HepG2 (cell line): ENCODE data around the gene HDAC4. TPM values are rescaled to one million over a fixed set of nuclear protein-coding genes. Genes with fewer than 3 reads are reported as not detected.
A peak's percentile ranks its signal among the peaks of the same experiment; 100 is the strongest.

Source experiments
- ATAC-seq: fragments of 200-7000 bp; cut with Tn5 transposase; 3 replicates; pipeline ENCODE4 v1.9.1; 2020; ENCODE audit warnings: mild to moderate bottlenecking, moderate library complexity
- BruUV-seq: library from RNA; stranded (reverse); fragments of 400-500 nt; replicated peaks from 2 replicates; lab custom pipeline; 2021; lab: Mats Ljungman, UMichigan
- CTCF ChIA-PET: fragments of 300-600 bp; formaldehyde crosslinking; extraction: SDS; loops from one replicate; lab custom pipeline; 2021; ENCODE audit warnings: low total read pairs, inconsistent platforms, low intra/inter-chr PET ratio; lab: Yijun Ruan, JAX
- POLR2A ChIA-PET: fragments of 350-600 bp; sonication (Branson Sonifier 250); formaldehyde crosslinking; loops from one replicate; lab custom pipeline; 2020; ENCODE audit warnings: antibody characterized with exemption, inconsistent platforms; lab: Yijun Ruan, JAX
- DNase-seq: peaks from one replicate; pipeline ENCODE4 v3.0.0-alpha.2; 2015; ENCODE audit warnings: low spot score
- FAIRE-seq: peaks from 3 replicates; lab custom pipeline; 2011; peaks lifted over from hg19 to GRCh38; lab: Jason Lieb, UNC
- H2AFZ ChIP-seq: one replicate; pipeline ENCODE4 v1.6.1; 2011; ENCODE audit warnings: low read length, inconsistent platforms
- H3K27ac ChIP-seq: fragments of 300-600 bp; 3 replicates; pipeline ENCODE4 v1.8.0; 2011; ENCODE audit warnings: mixed run types, mild to moderate bottlenecking, mixed read lengths, low read length, inconsistent platforms; ENCODE audit not compliant: insufficient read depth; ENCODE audit errors: extremely low read length
- H3K27me3 ChIP-seq, 2 experiments: fragments of 200-600 bp in 1 of 2; 2 replicates in 1 of 2; 3 replicates in 1 of 2; pipeline versions ENCODE4 v1.6.0 to v1.8.0; 2011; ENCODE audit warnings: low read length in 2 of 2, mild to moderate bottlenecking in 2 of 2, moderate library complexity in 2 of 2, inconsistent platforms in 1 of 2; ENCODE audit not compliant: insufficient read depth in 2 of 2, control insufficient read depth in 1 of 2
- H3K36me3 ChIP-seq, 2 experiments: fragments of 200-600 bp in 1 of 2; replicated peaks in 1 of 2; 2 replicates in 1 of 2; 3 replicates in 1 of 2; pipeline versions ENCODE4 v1.5.1 to v1.8.0; 2011; ENCODE audit warnings: low read length in 2 of 2, inconsistent platforms in 1 of 2; ENCODE audit not compliant: insufficient read depth in 2 of 2, control insufficient read depth in 1 of 2
- H3K4me1 ChIP-seq: 2 replicates; pipeline ENCODE4 v1.5.1; 2012; ENCODE audit warnings: low read length, inconsistent platforms; ENCODE audit not compliant: insufficient read depth
- H3K4me2 ChIP-seq: 2 replicates; pipeline ENCODE4 v1.6.0; 2011; ENCODE audit warnings: low read depth, low read length, inconsistent platforms
- H3K4me3 ChIP-seq, 3 experiments: fragments of 200-600 bp in 1 of 3; sonication (generic), shearing (Covaris generic) in 1 of 3; replicated peaks in 1 of 3; 2 replicates each; pipeline ENCODE4 v1.5.1; 2011 to 2016; ENCODE audit warnings: low read length in 3 of 3, inconsistent platforms in 2 of 3, low read depth in 2 of 3, mild to moderate bottlenecking in 2 of 3, control low read depth in 1 of 3, mixed read lengths in 1 of 3; ENCODE audit not compliant: insufficient read depth in 1 of 3
- H3K79me2 ChIP-seq: one replicate; pipeline ENCODE4 v1.6.1; 2011; ENCODE audit warnings: low read length, inconsistent platforms; ENCODE audit not compliant: insufficient read depth
- H3K9ac ChIP-seq: 2 replicates; pipeline ENCODE4 v1.6.0; 2011; ENCODE audit warnings: mild to moderate bottlenecking, low read depth, low read length, inconsistent platforms; ENCODE audit not compliant: insufficient read depth
- H3K9me3 ChIP-seq: 2 replicates; pipeline ENCODE4 v1.5.1; 2012; ENCODE audit warnings: mild to moderate bottlenecking, low read length
- H4K20me1 ChIP-seq: 2 replicates; pipeline ENCODE4 v1.6.0; 2011; ENCODE audit warnings: inconsistent platforms, mild to moderate bottlenecking, low read length, moderate library complexity; ENCODE audit not compliant: insufficient read depth
- ATF2 ChIP-seq: sonication (generic); formaldehyde crosslinking; IDR thresholded peaks from 2 replicates; pipeline ENCODE4 v1.4.0; 2020; ENCODE audit warnings: missing genetic modification reagents
- MAFF ChIP-seq: IDR thresholded peaks from 2 replicates; pipeline ENCODE4 v1.6.1; 2011; ENCODE audit warnings: low read depth, low read length, improper control_type of control experiment
- MAFK ChIP-seq, 2 experiments: IDR thresholded peaks in 1 of 2; conservative IDR thresholded peaks in 1 of 2; 2 replicates each; pipeline ENCODE4 v1.6.1; 2011; ENCODE audit warnings: improper control_type of control experiment in 2 of 2, low read length in 2 of 2
- WGBS: methylation state at CpG from one replicate; pipeline ENCODE4 v1.1.6; 2017; ENCODE audit warnings: low lambda C conversion rate; 5-methylcytosine and 5-hydroxymethylcytosine counted together
- in situ Hi-C: cut with HindIII; loops from 2 replicates; pipeline ENCODE4 v1.10.0; 2017; ENCODE audit warnings: low pct_unique_long_range_greater_than_20kb; ENCODE audit not compliant: extremely low pct_ligation_motif_present
- intact Hi-C: fragments of 100-400 bp; cut with micrococcal nuclease; formaldehyde crosslinking; loops from one replicate; pipeline ENCODE4 v1.10.0; 2022; ENCODE audit not compliant: unreplicated experiment
- polyA plus RNA-seq, 8 experiments: library from polyadenylated mRNA; depleted of rRNA in 3 of 8; stranded (reverse) in 7 of 8; unstranded in 1 of 8; fragments of >200 nt; fragmentation: Illumina TruSeq in 4 of 8; extraction: Trizol in 4 of 8; gene quantifications; 2 replicates each; pipeline versions ENCODE4 v1.2.1 to v1.2.3, GENCODE V29; 2011 to 2016; ENCODE audit warnings: low read depth in 4 of 8, missing spikeins in 1 of 8, mixed read lengths in 1 of 8; ENCODE audit not compliant: insufficient read depth in 1 of 8
- total RNA-seq, 5 experiments: library from RNA; depleted of rRNA; stranded (reverse); fragments of >200 nt; fragmentation: Illumina TruSeq; extraction: Trizol; gene quantifications; 2 replicates each; pipeline ENCODE4 v1.2.3, GENCODE V29; 2016; ENCODE audit warnings: low read depth in 1 of 5

Gene HDAC4
- total and polyA plus RNA-seq, 2 of the 13 experiments (the other 11 are each of a cell fraction or from before 2014, with no cell fraction given), result 10.1 to 11.5 TPM

GRCh38 chr2:239445771-239446524 lies 45.1 kb upstream of the HDAC4 start:
- Histone ChIP-seq H4K20me1 (no peaks in the 10 kb centered on the region), H3K9ac (no peak overlapping the region)
- TF ChIP-seq MAFF (peak; percentile 50), MAFK (conservative IDR thresholded peaks at IDR 0.05 in 1 of 2, IDR thresholded peaks at IDR 0.05 in 1 of 2; ENCODE audit: low read length in 2 of 2) (peak; percentile 36 to 65; a peak in 3 of 4 replicates), ATF2 (CRISPR knock-in tag) (no peak)
- TF ChIP-seq, all 625 proteins: peak for 2
- Histone ChIP-seq H3K4me1 (peaks cover 31% of the 10 kb centered on the region), H3K36me3 (no peaks in the 10 kb centered on the region), H3K27me3 (no peaks in the 10 kb centered on the region), H3K27ac (no peak overlapping the region), H2AFZ (no peak overlapping the region), H3K79me2 (no peaks in the 10 kb centered on the region), H3K4me3 (no peak overlapping the region), H3K9me3 (peaks cover 16% of the 10 kb centered on the region), H3K4me2 (peak overlapping the region; percentile 44; the same call in 1 of the 2 replicates)
- peak; percentile 72 for DNase-seq
- in situ Hi-C loops, result no loop called here
- intact Hi-C loops, result no loop called here
- FAIRE-seq, result no peak
- WGBS, result 44% methylated on average over 6 of the region's 6 CpGs
- no TSS peak for BruUV-seq
- no peak; the same call in 2 of the 3 replicates for ATAC-seq
- POLR2A ChIA-PET, result interaction anchor here (1.2 to 3.7 kb wide), 2 partner anchors 36 to 45 kb away, joined by 3 to 34 read pairs; partner anchors contain the start of gene HDAC4
- CTCF ChIA-PET, result no interaction called here
